Activated CD4-positive, CD25-positive, alpha-beta regulatory T cell treated with anti-CD3 and anti-CD28 coated beads, Interleukin-2, amount 50 U/mL, for 24 hours (primary cell): ENCODE measurements around the gene ASF1B.
"Not testable (repeated sequence)": the region's sequence is repeated elsewhere in the genome, so short reads cannot be mapped to it uniquely, and the experiment has no call there.

Source experiments
- ATAC-seq, 2 donors: fragments of 150-1000 bp; cut with Tn5 transposase; one replicate each; pipeline ENCODE4 v1.10.0; 2021; ENCODE audit warnings: mild to moderate bottlenecking in 1 of 2, moderate library complexity in 1 of 2

Gene ASF1B

GRCh38 chr19:14159059-14159458, 22.7 kb upstream of the ASF1B start:
- ATAC-seq, result no peak

- ATAC-seq, result no peak
Measured at GRCh38 chr19:14158276-14159023, 22.1 kb upstream of the ASF1B start.

- no peak for ATAC-seq
Measured at GRCh38 chr19:14156971-14157717, 20.8 kb upstream of the ASF1B start.

GRCh38 chr19:14156122-14156521, 19.7 kb upstream of the ASF1B start:
- ATAC-seq, result no peak

GRCh38 chr19:14155371-14155770, 19.0 kb upstream of the ASF1B start:
- ATAC-seq, result no peak

- ATAC-seq, result no peak
Measured at GRCh38 chr19:14152713-14153112, 16.3 kb upstream of the ASF1B start.

- ATAC-seq, result no peak
Measured at GRCh38 chr19:14150770-14151661, 14.6 kb upstream of the ASF1B start.

- ATAC-seq, result no peak
Measured at GRCh38 chr19:14150041-14150769, 13.8 kb upstream of the ASF1B start.

- peak; percentile 66 to 73 for ATAC-seq
Measured at GRCh38 chr19:14149509-14149994, 13.2 kb upstream of the ASF1B start.

GRCh38 chr19:14148751-14149410, 12.5 kb upstream of the ASF1B start:
- peak in 1 of 2 donors; percentile 8 for ATAC-seq

GRCh38 chr19:14147797-14148605, 11.6 kb upstream of the ASF1B start:
- peak; percentile 51 to 56 for ATAC-seq

GRCh38 chr19:14146789-14147216, 10.4 kb upstream of the ASF1B start:
- no peak for ATAC-seq

- ATAC-seq, result not testable (repeated sequence)
Measured at GRCh38 chr19:14146169-14146568, 9.8 kb upstream of the ASF1B start.

- ATAC-seq, result no peak
Measured at GRCh38 chr19:14145381-14145780, 9.0 kb upstream of the ASF1B start.

- no peak for ATAC-seq
Measured at GRCh38 chr19:14142262-14143190, 6.1 kb upstream of the ASF1B start.

- ATAC-seq, result no peak
Measured at GRCh38 chr19:14141041-14141440, 4.7 kb upstream of the ASF1B start.

- ATAC-seq, result no peak
Measured at GRCh38 chr19:14139944-14140343, 3.6 kb upstream of the ASF1B start.

- no peak for ATAC-seq
Measured at GRCh38 chr19:14138576-14139265, 2.3 kb upstream of the ASF1B start.

- ATAC-seq, result no peak
Measured at GRCh38 chr19:14135985-14136508, 342 bp downstream of the ASF1B start.
